ENCODE results near the gene TRIM45. TPM values are rescaled to one million over a fixed set of nuclear protein-coding genes. Genes with fewer than 3 reads are reported as not detected.

The TRIM45 gene
- total RNA-seq, 4 donors from 2014 or later, result 0.82 to 2.3 (median 1.5) TPM

GRCh38 chr1:117068580-117068979, 53.0 kb downstream of the TRIM45 start:
- TF ChIP-seq CTCF (IDR thresholded peaks at IDR 0.05; ENCODE audit: low read depth), result no peak

- TF ChIP-seq CTCF (IDR thresholded peaks at IDR 0.05; ENCODE audit: low read depth), result no peak
Observed at GRCh38 chr1:117067533-117068370, 53.8 kb downstream of the TRIM45 start.

GRCh38 chr1:117066367-117066766, 55.2 kb downstream of the TRIM45 start:
- TF ChIP-seq CTCF (IDR thresholded peaks at IDR 0.05; ENCODE audit: low read depth), result no peak

GRCh38 chr1:117061986-117062415, 59.5 kb downstream of the TRIM45 start:
- no peak for TF ChIP-seq CTCF (IDR thresholded peaks at IDR 0.05; ENCODE audit: low read depth)

Small RNA genes lying within 50 kb of the gene (small RNA-seq; reads per million reads assigned to genes)
- 0.61 reads per million for gene MIR942

Other genes with a start within 250 kb of the TRIM45 start
- 10 to 100 TPM in 3 of 4 donors, 1 to 10 TPM in 1; 4.7 to 16.1 (median 14.6) TPM for gene PTGFRN, start 211.8 kb downstream of the TRIM45 start, total RNA-seq
- under 1 TPM in 2 of 4 donors, not detected in 2; 0.49 to 0.51 TPM for gene CD101, start 120.0 kb downstream of the TRIM45 start, total RNA-seq
- 10 to 100 TPM; 11.1 to 17.0 (median 14.2) TPM for gene TTF2, start 61.4 kb downstream of the TRIM45 start, total RNA-seq
- gene VTCN1, start 89.2 kb upstream of the TRIM45 start, total RNA-seq, result not detected
- 10 to 100 TPM; 36.9 to 65.4 (median 42.3) TPM for gene MAN1A2, start 245.7 kb upstream of the TRIM45 start, total RNA-seq